Measurements from ENCODE around the gene HADHB.
"Not testable (repeated sequence)": the region's sequence is repeated elsewhere in the genome, so short reads cannot be mapped to it uniquely, and the experiment has no call there.

The HADHB gene

GRCh38 chr2:26318950-26319349 is 74.2 kb downstream of the HADHB start:
- TF ChIP-seq CTCF (IDR thresholded peaks at IDR 0.05; ENCODE audit: poor library complexity, severe bottlenecking), result no peak
- no peaks in the 10 kb centered on the region for H3K36me3 ChIP-seq (ENCODE audit: low read depth)
- no peaks in the 10 kb centered on the region for H3K4me1 ChIP-seq (ENCODE audit: insufficient read depth, poor library complexity, severe bottlenecking)
- no peak overlapping the region for H3K4me3 ChIP-seq (ENCODE audit: severe bottlenecking)
- no peaks in the 10 kb centered on the region for H3K27me3 ChIP-seq (ENCODE audit: insufficient read depth, poor library complexity, severe bottlenecking)
- ATAC-seq (ENCODE audit: low read depth) (no peak), DNase-seq (ENCODE audit: low spot score) (no peak)
- no peak overlapping the region for H3K27ac ChIP-seq (ENCODE audit: poor library complexity, severe bottlenecking)
- no peaks in the 10 kb centered on the region for H3K9me3 ChIP-seq (ENCODE audit: severe bottlenecking)

- not testable (repeated sequence) for H3K27ac ChIP-seq (ENCODE audit: poor library complexity, severe bottlenecking); H3K4me3 ChIP-seq (ENCODE audit: severe bottlenecking); ATAC-seq (ENCODE audit: low read depth); H3K36me3 ChIP-seq (ENCODE audit: low read depth); DNase-seq (ENCODE audit: low spot score); H3K4me1 ChIP-seq (ENCODE audit: insufficient read depth, poor library complexity, severe bottlenecking); H3K27me3 ChIP-seq (ENCODE audit: insufficient read depth, poor library complexity, severe bottlenecking); H3K9me3 ChIP-seq (ENCODE audit: severe bottlenecking)
Measured at GRCh38 chr2:26324479-26324878, 79.7 kb downstream of the HADHB start.

DNA sequence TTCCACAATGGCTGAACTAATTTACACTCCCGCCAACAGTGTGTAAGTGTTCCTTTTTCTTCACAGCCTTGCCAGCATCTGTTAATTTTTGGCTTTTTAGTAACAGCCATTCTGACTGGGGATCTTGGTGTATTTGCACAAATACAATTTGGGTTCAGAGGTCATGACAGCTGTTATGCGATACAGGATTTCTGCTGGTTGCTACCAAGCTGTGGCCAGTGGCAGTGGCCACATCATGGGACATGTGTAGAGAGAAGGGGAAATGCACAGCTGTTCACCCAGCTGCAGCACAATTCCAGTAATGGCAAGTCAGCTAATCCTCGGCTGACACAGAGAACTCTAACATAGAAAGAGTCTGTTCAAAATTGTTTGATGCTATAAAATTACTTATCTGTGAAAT is 80.2 kb downstream of the HADHB start:
- no peak for ATAC-seq (ENCODE audit: low read depth)
- Histone ChIP-seq H3K36me3 (ENCODE audit: low read depth) (no peaks in the 10 kb centered on the region), H3K27me3 (ENCODE audit: insufficient read depth, poor library complexity, severe bottlenecking) (no peaks in the 10 kb centered on the region), H3K4me3 (ENCODE audit: severe bottlenecking) (no peak overlapping the region), H3K27ac (ENCODE audit: poor library complexity, severe bottlenecking) (no peak overlapping the region), H3K9me3 (ENCODE audit: severe bottlenecking) (no peaks in the 10 kb centered on the region), H3K4me1 (ENCODE audit: insufficient read depth, poor library complexity, severe bottlenecking) (no peaks in the 10 kb centered on the region)
- DNase-seq (ENCODE audit: low spot score), result no peak
- no peak for TF ChIP-seq CTCF (IDR thresholded peaks at IDR 0.05; ENCODE audit: poor library complexity, severe bottlenecking)

DNA sequence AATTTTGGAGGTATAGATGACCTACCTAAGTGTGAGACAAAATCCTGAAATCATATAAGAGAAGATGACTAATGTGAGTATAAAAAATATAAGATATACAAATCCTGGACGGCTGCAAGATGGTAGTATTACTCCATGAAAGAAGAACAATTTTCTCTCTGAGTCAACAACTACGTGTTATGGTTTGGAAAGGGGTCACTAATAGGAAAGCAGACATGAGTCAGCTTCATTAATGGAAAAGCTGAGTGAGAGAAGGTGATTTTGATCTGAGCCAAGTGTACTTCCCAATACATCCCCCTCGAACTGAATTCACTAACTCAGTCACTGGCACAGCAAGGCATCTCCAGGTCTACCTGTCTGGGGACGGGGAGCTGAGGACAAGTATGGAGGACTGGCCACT is 81.1 kb downstream of the HADHB start:
- Histone ChIP-seq H3K27ac (ENCODE audit: poor library complexity, severe bottlenecking) (no peak overlapping the region), H3K9me3 (ENCODE audit: severe bottlenecking) (no peaks in the 10 kb centered on the region), H3K36me3 (ENCODE audit: low read depth) (no peaks in the 10 kb centered on the region), H3K27me3 (ENCODE audit: insufficient read depth, poor library complexity, severe bottlenecking) (no peaks in the 10 kb centered on the region), H3K4me1 (ENCODE audit: insufficient read depth, poor library complexity, severe bottlenecking) (no peaks in the 10 kb centered on the region), H3K4me3 (ENCODE audit: severe bottlenecking) (no peak overlapping the region)
- no peak for TF ChIP-seq CTCF (IDR thresholded peaks at IDR 0.05; ENCODE audit: poor library complexity, severe bottlenecking)
- DNase-seq (ENCODE audit: low spot score) (no peak), ATAC-seq (ENCODE audit: low read depth) (no peak)

GRCh38 chr2:26326514-26326913 is 81.8 kb downstream of the HADHB start:
- DNase-seq (ENCODE audit: low spot score), result no peak
- Histone ChIP-seq H3K27me3 (ENCODE audit: insufficient read depth, poor library complexity, severe bottlenecking) (no peaks in the 10 kb centered on the region), H3K36me3 (ENCODE audit: low read depth) (no peaks in the 10 kb centered on the region), H3K4me1 (ENCODE audit: insufficient read depth, poor library complexity, severe bottlenecking) (no peaks in the 10 kb centered on the region), H3K27ac (ENCODE audit: poor library complexity, severe bottlenecking) (no peak overlapping the region), H3K9me3 (ENCODE audit: severe bottlenecking) (no peaks in the 10 kb centered on the region), H3K4me3 (ENCODE audit: severe bottlenecking) (no peak overlapping the region)
- no peak for ATAC-seq (ENCODE audit: low read depth)
- TF ChIP-seq CTCF (IDR thresholded peaks at IDR 0.05; ENCODE audit: poor library complexity, severe bottlenecking), result no peak
